HEK293 (cell line): ENCODE measurements around the gene TRABD2A.

Experiments
- TSHZ1 ChIP-seq: fragments of 450-650 bp; formaldehyde crosslinking; IDR thresholded peaks from 2 replicates; pipeline ENCODE4 v1.5.1; 2016; ENCODE audit warnings: missing biosample characterization, missing genetic modification characterization, borderline replicate concordance
- ZNF121 ChIP-seq: fragments of 450-650 bp; formaldehyde crosslinking; IDR thresholded peaks from 2 replicates; pipeline ENCODE4 v1.5.1; 2016; ENCODE audit warnings: missing biosample characterization, missing genetic modification characterization
- ZNF23 ChIP-seq: fragments of 450-650 bp; formaldehyde crosslinking; IDR thresholded peaks from 2 replicates; pipeline ENCODE4 v1.5.1; 2016; ENCODE audit warnings: missing biosample characterization, missing genetic modification characterization, borderline replicate concordance
- ZNF558 ChIP-seq: fragments of 450-650 bp; formaldehyde crosslinking; IDR thresholded peaks from 2 replicates; pipeline ENCODE4 v1.5.1; 2016; ENCODE audit warnings: missing biosample characterization, missing genetic modification characterization
- ZNF596 ChIP-seq: fragments of 450-650 bp; IDR thresholded peaks from 2 replicates; pipeline ENCODE4 v1.5.0; 2018; ENCODE audit warnings: missing biosample characterization, mild to moderate bottlenecking, missing genetic modification characterization, moderate library complexity
- TF ChIP-seq, protein P1 (sequence below): fragments of 450-650 bp; formaldehyde crosslinking; IDR thresholded peaks from 2 replicates; pipeline ENCODE4 v1.5.1; 2016; ENCODE audit warnings: missing biosample characterization, missing genetic modification characterization
- TF ChIP-seq, protein P2 (sequence below): fragments of 450-650 bp; formaldehyde crosslinking; IDR thresholded peaks from 2 replicates; pipeline ENCODE4 v1.5.1; 2016; ENCODE audit warnings: missing biosample characterization, missing genetic modification characterization
- TF ChIP-seq, protein P3 (sequence below): fragments of 450-650 bp; formaldehyde crosslinking; IDR thresholded peaks from 2 replicates; pipeline ENCODE4 v1.5.1; 2016; ENCODE audit warnings: missing biosample characterization, missing genetic modification characterization

GRCh38 chr2:84801811-84802210 is 79.1 kb downstream of the TRABD2A start:
- TF ChIP-seq, protein P1, sequence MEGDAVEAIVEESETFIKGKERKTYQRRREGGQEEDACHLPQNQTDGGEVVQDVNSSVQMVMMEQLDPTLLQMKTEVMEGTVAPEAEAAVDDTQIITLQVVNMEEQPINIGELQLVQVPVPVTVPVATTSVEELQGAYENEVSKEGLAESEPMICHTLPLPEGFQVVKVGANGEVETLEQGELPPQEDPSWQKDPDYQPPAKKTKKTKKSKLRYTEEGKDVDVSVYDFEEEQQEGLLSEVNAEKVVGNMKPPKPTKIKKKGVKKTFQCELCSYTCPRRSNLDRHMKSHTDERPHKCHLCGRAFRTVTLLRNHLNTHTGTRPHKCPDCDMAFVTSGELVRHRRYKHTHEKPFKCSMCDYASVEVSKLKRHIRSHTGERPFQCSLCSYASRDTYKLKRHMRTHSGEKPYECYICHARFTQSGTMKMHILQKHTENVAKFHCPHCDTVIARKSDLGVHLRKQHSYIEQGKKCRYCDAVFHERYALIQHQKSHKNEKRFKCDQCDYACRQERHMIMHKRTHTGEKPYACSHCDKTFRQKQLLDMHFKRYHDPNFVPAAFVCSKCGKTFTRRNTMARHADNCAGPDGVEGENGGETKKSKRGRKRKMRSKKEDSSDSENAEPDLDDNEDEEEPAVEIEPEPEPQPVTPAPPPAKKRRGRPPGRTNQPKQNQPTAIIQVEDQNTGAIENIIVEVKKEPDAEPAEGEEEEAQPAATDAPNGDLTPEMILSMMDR (tag by site-specific recombination) = no peak
- no peak for TF ChIP-seq ZNF121 (tag by site-specific recombination)
- no peak for TF ChIP-seq ZNF596 (tag by site-specific recombination)
- TF ChIP-seq, protein P2, sequence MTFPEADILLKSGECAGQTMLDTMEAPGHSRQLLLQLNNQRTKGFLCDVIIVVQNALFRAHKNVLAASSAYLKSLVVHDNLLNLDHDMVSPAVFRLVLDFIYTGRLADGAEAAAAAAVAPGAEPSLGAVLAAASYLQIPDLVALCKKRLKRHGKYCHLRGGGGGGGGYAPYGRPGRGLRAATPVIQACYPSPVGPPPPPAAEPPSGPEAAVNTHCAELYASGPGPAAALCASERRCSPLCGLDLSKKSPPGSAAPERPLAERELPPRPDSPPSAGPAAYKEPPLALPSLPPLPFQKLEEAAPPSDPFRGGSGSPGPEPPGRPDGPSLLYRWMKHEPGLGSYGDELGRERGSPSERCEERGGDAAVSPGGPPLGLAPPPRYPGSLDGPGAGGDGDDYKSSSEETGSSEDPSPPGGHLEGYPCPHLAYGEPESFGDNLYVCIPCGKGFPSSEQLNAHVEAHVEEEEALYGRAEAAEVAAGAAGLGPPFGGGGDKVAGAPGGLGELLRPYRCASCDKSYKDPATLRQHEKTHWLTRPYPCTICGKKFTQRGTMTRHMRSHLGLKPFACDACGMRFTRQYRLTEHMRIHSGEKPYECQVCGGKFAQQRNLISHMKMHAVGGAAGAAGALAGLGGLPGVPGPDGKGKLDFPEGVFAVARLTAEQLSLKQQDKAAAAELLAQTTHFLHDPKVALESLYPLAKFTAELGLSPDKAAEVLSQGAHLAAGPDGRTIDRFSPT (tag by site-specific recombination) = no peak
- TF ChIP-seq ZNF23 (tag by site-specific recombination) = no peak
- TF ChIP-seq, protein P3, sequence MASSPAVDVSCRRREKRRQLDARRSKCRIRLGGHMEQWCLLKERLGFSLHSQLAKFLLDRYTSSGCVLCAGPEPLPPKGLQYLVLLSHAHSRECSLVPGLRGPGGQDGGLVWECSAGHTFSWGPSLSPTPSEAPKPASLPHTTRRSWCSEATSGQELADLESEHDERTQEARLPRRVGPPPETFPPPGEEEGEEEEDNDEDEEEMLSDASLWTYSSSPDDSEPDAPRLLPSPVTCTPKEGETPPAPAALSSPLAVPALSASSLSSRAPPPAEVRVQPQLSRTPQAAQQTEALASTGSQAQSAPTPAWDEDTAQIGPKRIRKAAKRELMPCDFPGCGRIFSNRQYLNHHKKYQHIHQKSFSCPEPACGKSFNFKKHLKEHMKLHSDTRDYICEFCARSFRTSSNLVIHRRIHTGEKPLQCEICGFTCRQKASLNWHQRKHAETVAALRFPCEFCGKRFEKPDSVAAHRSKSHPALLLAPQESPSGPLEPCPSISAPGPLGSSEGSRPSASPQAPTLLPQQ (tag by site-specific recombination) = no peak
- TF ChIP-seq TSHZ1 (tag by site-specific recombination) = no peak
- no peak for TF ChIP-seq ZNF558 (tag by site-specific recombination)
